Prostate gland (tissue), 2 donors: Measurements from ENCODE around the gene NDOR1. TPM values are rescaled to one million over a fixed set of nuclear protein-coding genes. Genes with fewer than 3 reads are reported as not detected.

Experiments used
- DNase-seq: peaks from one replicate; pipeline ENCODE4 v3.0.0-alpha.2; 2019; ENCODE audit warnings: low spot score
- H3K27ac ChIP-seq, 2 donors: fragments of 200-600 bp; sonication (generic); 2 replicates each; pipeline ENCODE4 v1.5.1; 2017 to 2019
- H3K27me3 ChIP-seq: fragments of 200-600 bp; sonication (generic); replicated peaks from 2 replicates; pipeline ENCODE4 v1.5.1; 2019; ENCODE audit not compliant: insufficient read depth
- H3K36me3 ChIP-seq, 2 donors: fragments of 200-600 bp; sonication (generic); 1 replicate in 1 of 2; 2 replicates in 1 of 2; pipeline versions ENCODE4 v1.5.1 to v1.8.1; 2017 to 2019
- H3K4me1 ChIP-seq: fragments of 200-600 bp; sonication (generic); replicated peaks from 2 replicates; pipeline ENCODE4 v1.5.1; 2019
- H3K4me3 ChIP-seq, 2 donors: fragments of 200-600 bp; sonication (generic); 2 replicates each; pipeline ENCODE4 v1.5.1; 2017 to 2019
- H3K9me3 ChIP-seq: fragments of 200-600 bp; sonication (generic); 2 replicates; pipeline ENCODE4 v1.5.1; 2017
- CTCF ChIP-seq, 4 experiments: fragments of 200-600 bp in 2 of 4; fragments of 450-650 bp in 2 of 4; sonication (generic) in 2 of 4; IDR thresholded peaks; 1 replicate in 3 of 4; 2 replicates in 1 of 4; pipeline ENCODE4 v1.5.1; 2016 to 2019; ENCODE audit warnings: antibody characterized with exemption in 4 of 4, mild to moderate bottlenecking in 2 of 4, moderate library complexity in 2 of 4
- POLR2A ChIP-seq: fragments of 450-650 bp; IDR thresholded peaks from one replicate; pipeline ENCODE4 v1.6.1; 2016; ENCODE audit warnings: antibody characterized with exemption, mild to moderate bottlenecking
- POLR2AphosphoS5 ChIP-seq: sonication (generic); formaldehyde crosslinking; IDR thresholded peaks from one replicate; pipeline ENCODE4 v1.6.1; 2017; ENCODE audit warnings: antibody characterized with exemption
- WGBS: methylation state at CpG from one replicate; pipeline ENCODE4 v1.1.5; 2018; 5-methylcytosine and 5-hydroxymethylcytosine counted together
- intact Hi-C: fragments of 100-400 bp; cut with DNase I; formaldehyde crosslinking; loops from one replicate; pipeline ENCODE4 v1.14.2; 2022
- total RNA-seq, 2 donors: library from RNA; depleted of rRNA; stranded (reverse); fragments of >200 nt; gene quantifications; one replicate each; pipeline ENCODE4 v1.1.0, GENCODE V29; 2016

NDOR1 gene
- total RNA-seq, 2 donors from 2014 or later = 18.5 to 31.9 TPM

GRCh38 chr9:137251490-137252268, 46.2 kb downstream of the NDOR1 start:
- DNase-seq = no peak
- Histone ChIP-seq H3K4me1 (peaks cover 9% of the 10 kb centered on the region), H3K27me3 (no peaks in the 10 kb centered on the region), H3K27ac (no peak overlapping the region), H3K4me3 (no peak overlapping the region), H3K36me3 (no peaks in the 10 kb centered on the region), H3K9me3 (no peaks in the 10 kb centered on the region)
- WGBS = 90% methylated on average over 22 of the region's 22 CpGs
- TF ChIP-seq POLR2AphosphoS5 (no peak), POLR2A (no peak), CTCF (IDR thresholded peaks at IDR 0.05) (no peak)
- intact Hi-C loops = no loop called here

DNA sequence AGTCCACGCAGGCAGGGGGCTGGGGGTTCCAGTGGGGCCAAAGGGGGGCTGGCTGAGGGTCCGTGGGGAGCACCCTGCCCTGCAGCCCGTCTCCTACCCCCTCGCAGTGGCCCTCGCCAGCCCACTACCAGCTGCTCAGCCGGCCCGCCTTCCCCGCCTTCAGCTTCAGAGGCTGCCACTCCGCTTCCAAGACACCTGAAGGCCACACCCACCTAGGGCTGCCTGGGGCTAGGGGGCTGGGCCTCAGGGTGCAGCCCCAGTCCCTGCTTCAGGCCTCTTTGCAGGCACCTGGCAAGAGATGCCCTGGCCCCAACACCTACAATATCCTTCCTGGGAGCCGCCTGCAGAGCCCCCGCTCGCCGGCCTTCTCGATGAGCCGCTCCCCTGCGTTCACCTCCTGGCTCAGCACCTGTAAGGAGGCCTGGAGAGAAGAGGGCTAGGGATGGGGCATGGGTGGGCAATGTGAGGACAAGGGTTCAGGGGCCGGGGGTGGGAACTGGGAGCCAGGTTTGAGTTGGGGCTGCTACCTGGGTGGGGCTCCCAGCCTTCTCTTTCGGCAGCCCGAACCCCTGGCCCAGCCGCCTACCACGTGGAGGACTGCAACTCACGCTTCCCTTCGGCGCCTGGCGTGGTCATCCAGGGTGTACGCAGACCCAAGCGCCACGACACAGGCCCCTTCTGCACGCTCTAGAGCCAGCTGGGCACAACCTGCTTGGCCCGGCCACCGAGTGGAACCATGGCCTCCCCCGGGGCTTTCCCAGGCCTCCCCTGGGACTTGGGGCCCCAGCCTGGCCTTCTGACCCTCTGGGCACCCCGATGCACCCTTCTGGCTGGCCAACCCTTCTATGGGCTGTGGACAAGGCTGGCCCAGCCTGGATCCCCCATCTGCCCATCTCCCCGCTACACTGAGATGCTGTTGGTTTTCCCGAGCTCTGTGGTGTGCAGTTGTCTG, 47.3 kb downstream of the NDOR1 start:
- Histone ChIP-seq H3K4me1 (peaks cover 12% of the 10 kb centered on the region), H3K27ac (no peak overlapping the region), H3K9me3 (no peaks in the 10 kb centered on the region), H3K27me3 (no peaks in the 10 kb centered on the region), H3K4me3 (no peak overlapping the region), H3K36me3 (no peaks in the 10 kb centered on the region)
- intact Hi-C loops = no loop called here
- DNase-seq = no peak
- TF ChIP-seq POLR2AphosphoS5 (no peak), CTCF (IDR thresholded peaks at IDR 0.05) (no peak), POLR2A (no peak)
- 83% methylated on average over 35 of the region's 35 CpGs for whole genome bisulfite sequencing

- TF ChIP-seq CTCF (IDR thresholded peaks at IDR 0.05) (no peak), POLR2A (no peak), POLR2AphosphoS5 (no peak)
- WGBS = 57% methylated on average over 17 of the region's 21 CpGs
- Histone ChIP-seq H3K27me3 (no peaks in the 10 kb centered on the region), H3K36me3 (no peaks in the 10 kb centered on the region), H3K27ac (peak overlapping the region; percentile 67 to 81), H3K9me3 (no peaks in the 10 kb centered on the region), H3K4me1 (peaks cover 12% of the 10 kb centered on the region), H3K4me3 (peak overlapping the region; percentile 96 to 97)
- intact Hi-C loops = loop anchor here (2.0 kb wide), 1 partner anchor 13 kb away; the partner anchor contains the start of gene TUBB4B
- DNase-seq = no peak
These were observed 48.5 kb downstream of the NDOR1 start for GRCh38 chr9:137253717-137254623.

DNA sequence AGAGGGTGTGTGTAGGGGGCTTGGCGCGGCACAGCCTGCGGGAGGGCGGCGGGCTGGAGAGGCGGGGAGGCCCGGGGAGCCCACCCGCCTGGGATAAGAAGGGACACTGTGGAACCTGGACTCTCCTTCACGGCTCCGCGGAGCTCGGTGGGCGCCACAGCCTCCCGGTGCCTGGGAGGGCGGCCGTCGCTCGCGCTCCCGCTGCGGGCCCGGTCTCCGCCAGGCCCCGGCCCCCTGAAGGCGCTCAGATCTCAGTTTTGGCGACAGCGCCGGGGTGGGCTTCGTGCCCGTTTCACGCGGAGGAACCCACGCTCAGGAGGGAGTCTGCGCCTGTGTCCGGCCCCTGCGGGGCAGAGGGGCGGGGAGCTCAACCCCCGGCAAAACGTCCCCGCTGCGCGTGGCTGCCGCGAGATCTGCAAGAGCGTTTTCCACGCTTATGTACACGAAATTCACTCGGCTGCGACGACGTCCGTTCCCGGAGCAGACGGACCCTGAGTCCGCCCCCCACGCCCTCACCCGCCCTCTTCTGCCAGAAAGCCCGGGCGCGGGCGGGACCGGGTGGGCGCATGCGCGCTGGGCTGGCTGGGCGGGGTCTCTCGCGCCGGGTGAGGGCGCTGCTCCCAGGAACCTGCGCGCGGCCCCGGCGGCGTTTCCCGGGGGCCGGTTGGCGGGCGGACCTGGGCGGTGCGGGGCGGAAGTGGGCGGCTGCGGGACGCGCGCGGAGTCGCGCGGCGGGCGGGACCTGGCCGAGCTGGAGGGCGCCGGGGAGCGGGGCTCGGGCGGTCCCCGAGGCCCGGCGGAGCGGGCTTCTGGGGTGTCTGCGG, 49.3 kb downstream of the NDOR1 start, which contains the start of gene NELFB:
NELFB (plus strand) TSS at position 704 of the 824 bp plus-strand sequence.
- intact Hi-C loops = loop anchor here (2.0 kb wide), 1 partner anchor 14 kb away; the partner anchor contains the start of gene TUBB4B
- 2% methylated on average over 83 of the region's 105 CpGs for WGBS
- H3K27me3 ChIP-seq = no peaks in the 10 kb centered on the region
- H3K27ac ChIP-seq = peak within 1 kb of the TSS; percentile 73 to 81
- peak within 1 kb of the TSS; percentile 96 to 97 for H3K4me3 ChIP-seq
- peak; percentile 88 for DNase-seq
- H3K9me3 ChIP-seq = no peaks in the 10 kb centered on the region
- H3K4me1 ChIP-seq = peaks cover 12% of the 10 kb centered on the region
- no peaks in the 10 kb centered on the region for H3K36me3 ChIP-seq
- TF ChIP-seq POLR2AphosphoS5 = peak; percentile 79
- peak; percentile 84 for TF ChIP-seq POLR2A
- TF ChIP-seq CTCF (IDR thresholded peaks at IDR 0.05) = peak in 3 of 4 experiments; percentile 14 to 49 (median 16)
